ENCODE data around the gene ATP11A. TPM values are rescaled to one million over a fixed set of nuclear protein-coding genes. Genes with fewer than 3 reads are reported as not detected.
"Not testable (repeated sequence)": the region's sequence is repeated elsewhere in the genome, so short reads cannot be mapped to it uniquely, and the experiment has no call there.

ATP11A gene
- total RNA-seq, 1 donor from 2014 or later: 70.9 TPM

- TF ChIP-seq CTCF (conservative IDR thresholded peaks at IDR 0.05): no peak
- no peak overlapping the region for H3K4me3 Mint-ChIP-seq
- no peak for DNase-seq (ENCODE audit: extremely low spot score, unreplicated experiment)
- H3K36me3 Mint-ChIP-seq: peaks cover 13% of the 10 kb centered on the region
- no peak overlapping the region for H3K27ac Mint-ChIP-seq
- H3K27me3 Mint-ChIP-seq: no peaks in the 10 kb centered on the region
- H3K9me3 Mint-ChIP-seq: no peaks in the 10 kb centered on the region
- H3K4me1 Mint-ChIP-seq (ENCODE audit: unreplicated experiment): no peaks in the 10 kb centered on the region
Observed at GRCh38 chr13:112859817-112860190, 170.0 kb downstream of the ATP11A start.

GRCh38 chr13:112861876-112862615 lies 172.2 kb downstream of the ATP11A start:
- peaks cover 18% of the 10 kb centered on the region for H3K36me3 Mint-ChIP-seq
- no peaks in the 10 kb centered on the region for H3K27me3 Mint-ChIP-seq

GRCh38 chr13:112863356-112863755 lies 173.5 kb downstream of the ATP11A start:
- not testable (repeated sequence) for H3K9me3 Mint-ChIP-seq; H3K27ac Mint-ChIP-seq; DNase-seq (ENCODE audit: extremely low spot score, unreplicated experiment); H3K4me1 Mint-ChIP-seq (ENCODE audit: unreplicated experiment); H3K27me3 Mint-ChIP-seq; H3K4me3 Mint-ChIP-seq
- H3K36me3 Mint-ChIP-seq: peaks cover 24% of the 10 kb centered on the region

More at GRCh38 chr13:112861876-112862615, 172.2 kb downstream of the ATP11A start:
- TF ChIP-seq CTCF (conservative IDR thresholded peaks at IDR 0.05): no peak
- H3K4me1 Mint-ChIP-seq (ENCODE audit: unreplicated experiment): no peaks in the 10 kb centered on the region
- no peak overlapping the region for H3K27ac Mint-ChIP-seq
- DNase-seq (ENCODE audit: extremely low spot score, unreplicated experiment): no peak
- no peak overlapping the region for H3K4me3 Mint-ChIP-seq
- no peaks in the 10 kb centered on the region for H3K9me3 Mint-ChIP-seq

GRCh38 chr13:112865478-112865877 lies 175.6 kb downstream of the ATP11A start:
- not testable (repeated sequence) for H3K27ac Mint-ChIP-seq, H3K27me3 Mint-ChIP-seq
- H3K36me3 Mint-ChIP-seq: peaks cover 21% of the 10 kb centered on the region

GRCh38 chr13:112867301-112867711 lies 177.5 kb downstream of the ATP11A start:
- no peaks in the 10 kb centered on the region for H3K9me3 Mint-ChIP-seq
- no peak overlapping the region for H3K27ac Mint-ChIP-seq
- peaks cover 17% of the 10 kb centered on the region for H3K36me3 Mint-ChIP-seq
- no peak overlapping the region for H3K4me3 Mint-ChIP-seq
- no peaks in the 10 kb centered on the region for H3K27me3 Mint-ChIP-seq
- no peak for TF ChIP-seq CTCF (conservative IDR thresholded peaks at IDR 0.05)
- H3K4me1 Mint-ChIP-seq (ENCODE audit: unreplicated experiment): no peaks in the 10 kb centered on the region
- no peak for DNase-seq (ENCODE audit: extremely low spot score, unreplicated experiment)

More at GRCh38 chr13:112865478-112865877, 175.6 kb downstream of the ATP11A start:
- not testable (repeated sequence) for H3K9me3 Mint-ChIP-seq; H3K4me1 Mint-ChIP-seq (ENCODE audit: unreplicated experiment); DNase-seq (ENCODE audit: extremely low spot score, unreplicated experiment); H3K4me3 Mint-ChIP-seq

GRCh38 chr13:112868308-112868707 lies 178.5 kb downstream of the ATP11A start:
- Mint-ChIP-seq H3K27me3 (no peaks in the 10 kb centered on the region), H3K36me3 (peaks cover 18% of the 10 kb centered on the region), H3K9me3 (no peaks in the 10 kb centered on the region), H3K4me1 (ENCODE audit: unreplicated experiment) (peaks cover under 1% of the 10 kb centered on the region), H3K4me3 (no peak overlapping the region), H3K27ac (no peak overlapping the region)
- no peak for DNase-seq (ENCODE audit: extremely low spot score, unreplicated experiment)
- no peak for TF ChIP-seq CTCF (conservative IDR thresholded peaks at IDR 0.05)
